GM19351 (cell line): ENCODE measurements around the gene MYO18A.

Experiments
- ATAC-seq: cut with Tn5 transposase; IDR thresholded peaks from one replicate; pipeline ENCODE4 v1.9.1; 2021; ENCODE audit warnings: mild to moderate bottlenecking, moderate library complexity; ENCODE audit not compliant: unreplicated experiment

The MYO18A gene

DNA sequence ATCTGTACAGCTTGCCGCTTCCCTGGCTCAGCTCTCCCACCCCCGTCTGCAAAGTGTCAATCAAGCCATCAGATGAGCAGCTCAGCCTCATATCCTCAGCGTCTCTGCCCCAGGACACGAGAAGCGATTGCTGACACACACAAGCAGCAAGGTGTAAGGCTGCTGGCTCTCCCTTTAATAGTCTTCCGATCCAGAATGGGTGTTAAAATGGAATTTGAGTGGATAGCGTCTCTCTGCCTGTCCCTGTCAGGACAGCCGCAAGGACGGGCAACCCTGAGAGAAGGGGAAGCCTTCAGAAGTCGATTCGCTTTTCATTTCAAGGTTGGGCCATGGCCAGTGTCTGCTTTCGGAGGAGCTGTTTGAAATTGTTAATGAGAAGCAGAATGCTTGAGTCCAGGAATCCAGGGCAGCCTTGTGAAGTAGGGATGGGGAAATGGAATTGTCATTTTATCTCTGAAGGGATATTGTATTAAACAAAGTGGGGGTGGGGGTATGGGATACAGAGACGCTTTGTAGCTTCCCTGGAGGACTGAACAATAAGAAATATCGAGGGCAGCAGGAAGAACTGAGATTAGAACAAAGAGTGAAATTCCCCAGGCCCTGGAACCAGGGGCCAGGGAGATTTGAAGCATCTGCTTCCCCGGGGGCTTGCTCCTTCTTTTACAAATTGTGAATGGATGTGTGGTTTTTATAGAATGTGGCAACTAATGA lies 142.0 kb downstream of the MYO18A start:
- ATAC-seq: no peak

DNA sequence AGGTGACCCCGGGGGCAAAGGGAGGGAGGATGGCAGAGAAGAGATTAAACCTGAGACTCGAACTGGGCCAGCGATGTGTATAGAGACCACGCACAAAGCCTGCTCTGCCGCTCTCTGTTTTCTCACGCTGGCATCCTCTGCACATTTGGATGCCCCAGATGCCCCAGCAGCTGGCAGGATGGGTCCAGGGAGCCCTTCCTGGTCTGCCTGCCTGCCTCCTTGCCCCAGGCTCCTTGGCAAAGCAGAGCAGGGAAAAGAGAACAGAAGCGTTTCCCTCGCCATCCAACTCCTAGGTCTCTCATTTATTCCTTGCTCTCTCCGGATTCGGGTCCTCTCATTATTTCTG lies 142.5 kb downstream of the MYO18A start:
- no peak for ATAC-seq

DNA sequence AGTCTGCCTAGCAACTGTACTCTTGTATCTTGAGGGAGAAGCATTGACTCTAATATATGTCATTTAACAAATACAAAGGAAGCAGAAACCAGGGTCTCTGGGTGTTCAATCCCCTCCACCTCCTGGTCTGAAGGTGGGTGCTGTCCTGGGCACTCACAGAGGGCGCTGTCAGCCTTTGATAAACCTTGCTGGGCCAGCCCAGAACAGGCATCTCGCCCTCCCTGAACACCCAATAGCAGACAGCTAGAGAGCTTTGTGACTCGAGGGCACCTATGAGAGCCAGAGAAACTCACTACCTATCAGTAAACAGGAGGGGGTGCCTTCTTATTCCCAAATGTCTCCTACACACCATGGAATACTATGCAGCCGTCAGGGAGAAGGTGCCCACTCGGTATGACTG lies 143.6 kb downstream of the MYO18A start:
- no peak for ATAC-seq

DNA sequence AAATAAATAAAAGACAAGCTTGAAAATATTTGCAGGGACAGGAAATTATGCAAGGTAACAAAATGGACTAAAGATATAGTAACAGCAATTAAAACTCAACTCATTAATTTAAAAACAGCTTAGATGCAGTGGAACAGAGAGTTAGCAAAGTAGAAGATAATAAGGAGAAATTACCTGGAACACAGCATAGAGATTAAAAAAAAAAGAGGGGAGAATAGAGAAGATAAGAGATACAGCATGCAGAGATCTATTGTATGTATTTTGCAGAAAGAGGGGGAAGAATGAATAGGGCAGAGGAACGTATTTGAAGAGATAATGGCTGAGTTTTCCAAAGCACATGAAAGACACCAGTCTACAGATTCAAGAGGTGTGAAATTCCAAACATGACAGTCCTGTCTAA lies 145.7 kb downstream of the MYO18A start:
- ATAC-seq: no peak

DNA sequence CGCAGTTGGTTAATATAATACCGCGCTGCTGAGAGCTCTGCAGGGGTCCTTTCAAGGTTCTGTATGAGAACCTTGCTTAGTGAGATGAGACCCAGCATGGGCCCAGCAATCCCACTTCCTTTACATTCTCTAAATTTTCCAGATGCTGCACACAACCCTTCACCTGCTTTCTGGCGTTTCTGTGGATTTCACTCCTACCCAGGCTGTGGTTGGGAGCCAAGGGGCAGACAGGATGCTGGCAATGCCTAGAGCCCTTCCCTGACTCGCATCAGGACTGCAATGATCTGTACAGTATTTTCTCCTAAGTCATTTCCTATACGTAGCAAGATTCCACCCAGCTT lies 147.4 kb downstream of the MYO18A start:
- ATAC-seq: no peak

DNA sequence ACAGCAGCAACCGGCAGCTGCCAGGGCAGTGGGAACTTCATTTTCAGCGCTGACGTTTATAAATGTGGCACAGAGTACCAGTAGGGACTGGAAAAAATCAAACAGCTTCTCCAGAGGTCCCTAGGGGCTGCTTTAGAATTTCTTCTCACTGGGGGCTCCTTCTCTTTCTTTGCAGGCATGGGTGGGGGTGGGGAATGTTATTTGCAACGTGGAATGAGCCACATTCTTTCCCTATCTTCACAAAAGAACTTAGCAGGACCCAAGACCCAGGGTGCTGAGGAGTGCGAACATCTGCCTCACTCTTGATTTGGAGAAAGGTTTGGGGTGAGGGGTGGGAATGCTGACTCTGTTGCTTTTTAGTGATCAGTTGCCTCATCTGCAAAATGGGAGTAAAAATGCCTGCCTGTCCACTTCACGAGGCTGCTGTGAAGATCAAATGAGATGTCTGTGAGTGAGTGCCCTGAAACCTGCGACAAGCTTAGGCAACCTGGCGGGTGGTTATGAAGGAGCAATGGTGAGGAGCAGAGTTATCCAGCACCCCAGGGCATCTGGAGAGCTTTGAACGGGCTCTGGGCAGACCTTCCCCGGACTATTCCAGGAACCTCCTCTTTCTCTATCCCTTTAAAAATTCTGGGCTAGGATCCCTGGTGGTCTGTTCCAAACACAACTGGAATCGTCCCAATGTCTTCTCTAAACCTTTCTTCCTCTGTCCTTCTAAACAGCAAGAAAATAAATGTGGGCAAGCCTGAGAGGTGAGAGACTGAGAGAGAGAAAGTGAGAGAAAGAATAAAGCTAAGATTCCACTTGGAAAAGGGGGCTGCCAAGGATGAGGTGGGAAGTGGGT lies 148.0 kb downstream of the MYO18A start:
- ATAC-seq: no peak

DNA sequence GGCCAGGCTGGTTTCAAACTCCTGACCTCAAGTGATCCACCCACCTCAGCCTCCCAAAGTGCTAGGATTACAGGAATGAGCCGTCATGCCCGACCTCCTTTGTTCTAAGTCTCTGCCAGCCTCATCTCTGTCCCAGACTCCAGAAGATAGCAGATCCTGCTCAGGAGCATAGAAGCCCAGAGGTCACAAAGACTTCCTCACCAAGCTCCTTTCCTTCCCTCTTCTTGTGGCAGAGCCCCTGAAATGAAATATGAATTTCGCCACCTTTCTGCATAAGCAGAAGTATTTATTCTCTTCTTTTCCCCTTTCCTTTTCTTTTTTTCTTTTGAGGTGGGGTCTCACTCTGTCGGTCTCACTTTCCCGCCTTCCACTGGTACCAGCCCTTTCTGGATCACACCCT lies 148.7 kb downstream of the MYO18A start:
- no peak for ATAC-seq

DNA sequence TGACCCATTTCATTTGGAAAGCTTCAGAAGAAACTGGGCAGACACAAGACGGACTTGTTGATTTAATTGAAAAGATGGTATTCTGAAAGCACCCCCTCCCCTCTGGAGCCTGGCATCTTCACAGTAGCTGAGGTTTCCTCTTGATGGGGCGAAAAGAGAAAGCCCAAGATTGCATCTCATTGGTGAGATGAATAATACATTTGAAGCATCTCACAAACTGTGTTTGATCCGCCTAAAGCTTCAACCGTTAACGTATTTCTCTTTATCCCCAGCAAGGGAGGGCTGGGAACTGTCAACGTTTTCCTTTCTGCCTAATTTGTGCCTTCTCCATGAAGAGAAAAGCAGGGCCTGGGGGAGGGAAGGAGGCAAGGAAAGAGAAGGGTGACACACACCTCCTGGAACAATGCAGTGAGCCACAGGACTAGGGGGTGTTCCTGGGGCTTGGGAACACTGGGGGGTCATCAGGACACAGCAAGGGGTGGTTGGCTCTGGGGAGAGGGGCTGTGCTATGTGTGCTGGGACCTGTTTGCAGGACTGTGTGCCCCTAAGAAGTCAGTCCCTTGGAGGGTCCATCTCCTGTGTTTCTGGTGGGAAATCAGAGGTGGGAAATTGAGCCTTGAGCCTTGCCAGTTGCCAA lies 155.8 kb downstream of the MYO18A start:
- no peak for ATAC-seq

DNA sequence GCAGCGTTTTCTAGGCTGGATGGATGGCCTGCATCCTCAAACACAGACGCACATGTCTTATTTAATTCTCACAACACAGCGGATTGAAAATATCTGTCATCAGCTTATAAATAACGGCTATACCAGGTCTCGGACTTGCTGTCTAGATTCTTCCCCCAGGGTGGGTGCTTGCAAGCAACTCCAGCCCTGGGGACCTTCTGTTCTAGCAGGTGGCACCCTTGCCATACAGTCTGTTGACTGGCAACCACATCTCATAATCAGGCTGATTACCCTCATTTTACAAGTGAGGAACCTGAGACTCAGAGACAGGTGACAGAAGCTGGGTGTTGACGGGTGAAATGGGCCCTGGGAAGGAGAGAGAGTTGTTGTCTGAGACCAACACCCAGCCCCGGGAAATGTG lies 158.1 kb downstream of the MYO18A start:
- ATAC-seq: no peak

DNA sequence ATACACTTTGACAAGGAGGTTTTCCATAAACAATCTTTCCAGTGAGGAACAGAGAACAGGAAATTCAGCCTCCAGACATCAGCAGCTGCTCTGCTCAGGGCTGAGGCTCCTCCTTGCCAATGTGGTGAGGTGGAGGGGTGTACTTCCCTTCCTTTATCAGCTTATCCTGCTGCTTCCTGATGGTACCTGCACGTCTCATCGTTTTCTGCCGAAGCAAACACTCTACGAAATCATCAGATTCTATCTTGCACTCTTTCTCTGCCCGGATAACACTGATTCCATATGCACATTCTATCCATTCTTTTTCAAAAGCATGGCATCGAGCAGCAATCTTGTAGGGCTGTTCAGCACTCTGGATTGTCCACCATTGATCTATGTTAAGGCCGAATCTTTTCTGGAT lies 159.0 kb downstream of the MYO18A start:
- no peak for ATAC-seq
